Measurements from ENCODE around the gene TM4SF18.
"Not testable (repeated sequence)": the region's sequence is repeated elsewhere in the genome, so short reads cannot be mapped to it uniquely, and the experiment has no call there.

TM4SF18 gene, protein sequence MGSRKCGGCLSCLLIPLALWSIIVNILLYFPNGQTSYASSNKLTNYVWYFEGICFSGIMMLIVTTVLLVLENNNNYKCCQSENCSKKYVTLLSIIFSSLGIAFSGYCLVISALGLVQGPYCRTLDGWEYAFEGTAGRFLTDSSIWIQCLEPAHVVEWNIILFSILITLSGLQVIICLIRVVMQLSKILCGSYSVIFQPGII

DNA sequence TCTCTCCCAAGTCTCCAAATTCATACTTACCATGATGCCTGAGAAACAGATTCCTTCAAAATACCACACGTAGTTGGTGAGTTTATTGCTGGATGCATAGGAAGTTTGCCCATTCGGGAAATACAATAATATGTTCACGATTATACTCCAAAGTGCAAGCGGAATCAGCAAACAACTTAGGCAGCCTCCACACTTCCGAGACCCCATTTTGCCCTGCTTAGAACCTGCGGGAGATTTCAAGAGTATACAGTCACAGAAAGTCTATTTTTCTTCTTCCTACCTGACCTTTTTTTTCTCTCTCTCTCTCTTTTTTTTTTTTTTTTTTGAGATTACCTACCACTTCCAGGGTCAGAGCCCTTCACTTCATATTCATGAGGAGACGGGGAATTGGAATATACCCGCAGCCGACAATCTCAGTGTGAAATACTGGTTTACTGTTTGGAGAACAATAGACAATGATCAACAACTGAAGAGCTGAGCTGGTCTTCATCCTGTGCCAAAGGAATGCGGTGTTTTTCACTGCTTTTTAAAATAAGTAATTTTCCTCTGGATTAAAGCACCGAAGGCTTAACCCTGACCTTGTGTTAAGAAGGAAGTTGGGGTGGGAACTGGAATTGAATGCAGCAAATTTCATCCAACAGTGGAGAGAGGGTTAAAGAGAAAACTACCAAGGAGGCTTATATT, at the start of gene TM4SF18:
Gene TM4SF18 (minus strand): TSS at position 461 of the 684 bp plus-strand sequence. CDS start 254 bp downstream, at position 207.
- no peak for FAIRE-seq

DNA sequence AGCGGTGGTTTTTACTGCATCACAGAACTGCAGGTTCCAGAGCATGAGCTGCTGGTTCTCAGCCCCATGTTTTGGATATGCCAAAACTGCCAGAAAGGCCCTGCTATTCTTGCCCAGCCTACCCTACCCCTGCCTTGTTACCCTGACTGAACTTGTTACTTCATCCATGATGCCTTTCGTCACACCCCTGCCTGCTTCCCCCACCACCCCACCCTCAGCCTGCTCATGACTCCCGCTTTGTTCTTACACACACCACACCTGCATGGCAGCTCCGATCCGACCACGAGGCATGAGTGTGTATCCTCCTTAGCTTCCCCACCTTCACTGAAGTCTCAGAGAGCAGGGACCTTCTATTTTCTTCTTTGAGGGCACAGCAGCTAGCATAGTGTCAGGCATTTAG, 49.1 kb upstream of the TM4SF18 start:
- no peak for FAIRE-seq

DNA sequence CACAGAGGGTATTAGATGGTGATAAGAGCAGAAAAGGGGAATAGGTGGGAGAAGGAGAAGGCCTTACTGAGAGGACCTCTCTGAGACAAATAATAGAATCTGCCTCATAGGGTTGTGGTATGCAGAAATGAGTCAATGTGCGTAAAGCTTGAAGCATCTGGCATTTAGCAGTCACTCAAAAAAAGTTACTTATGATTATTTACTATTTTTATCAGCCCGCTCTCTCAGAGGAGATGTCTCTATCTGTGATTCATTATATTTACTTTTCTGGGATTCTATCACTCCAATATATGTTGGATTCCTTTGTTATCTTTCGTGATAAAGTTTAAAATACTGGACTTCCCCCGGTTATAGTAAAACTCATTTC, 48.6 kb upstream of the TM4SF18 start:
- no peak for FAIRE-seq

DNA sequence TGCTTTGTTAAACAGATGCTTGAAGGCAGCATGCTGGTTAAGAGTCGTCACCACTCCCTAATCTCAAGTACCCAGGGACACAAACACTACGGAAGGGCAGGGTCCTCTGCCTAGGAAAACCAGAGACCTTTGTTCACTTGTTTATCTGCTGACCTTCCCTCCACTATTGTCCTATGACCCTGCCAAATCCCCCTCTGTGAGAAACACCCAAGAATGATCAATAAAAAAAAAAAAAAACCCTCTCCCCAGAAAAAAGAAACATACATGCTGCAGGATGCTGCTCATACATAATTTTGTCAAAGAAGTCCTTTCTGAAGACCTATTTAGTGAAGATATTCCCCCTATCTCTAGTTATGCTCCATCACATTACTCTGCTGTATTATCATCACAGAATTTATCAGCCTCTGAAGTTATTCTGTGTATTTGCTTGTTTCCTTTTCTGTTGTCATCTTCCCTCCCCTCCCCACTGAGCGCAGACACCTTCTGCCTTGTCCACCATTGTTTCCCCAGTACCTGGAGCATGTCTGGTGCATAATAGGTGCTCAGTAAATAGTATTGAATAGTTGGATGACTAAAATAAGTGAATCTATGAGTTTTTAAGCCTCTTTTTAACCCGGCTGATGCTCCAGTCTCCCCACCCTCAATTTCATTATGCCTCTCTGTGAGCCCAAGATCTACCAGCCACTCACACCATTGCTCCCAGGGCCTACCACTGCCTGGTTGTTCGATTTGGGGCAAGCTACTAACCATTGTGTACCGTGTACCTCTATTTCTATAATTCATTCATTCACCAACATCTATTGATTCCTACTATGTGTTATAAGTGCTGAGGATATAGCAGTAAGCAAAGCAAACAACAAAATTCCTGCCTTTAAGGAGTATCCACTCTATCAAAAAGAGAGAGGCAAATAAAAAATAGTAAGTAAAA, 48.0 kb upstream of the TM4SF18 start:
- FAIRE-seq = no peak

DNA sequence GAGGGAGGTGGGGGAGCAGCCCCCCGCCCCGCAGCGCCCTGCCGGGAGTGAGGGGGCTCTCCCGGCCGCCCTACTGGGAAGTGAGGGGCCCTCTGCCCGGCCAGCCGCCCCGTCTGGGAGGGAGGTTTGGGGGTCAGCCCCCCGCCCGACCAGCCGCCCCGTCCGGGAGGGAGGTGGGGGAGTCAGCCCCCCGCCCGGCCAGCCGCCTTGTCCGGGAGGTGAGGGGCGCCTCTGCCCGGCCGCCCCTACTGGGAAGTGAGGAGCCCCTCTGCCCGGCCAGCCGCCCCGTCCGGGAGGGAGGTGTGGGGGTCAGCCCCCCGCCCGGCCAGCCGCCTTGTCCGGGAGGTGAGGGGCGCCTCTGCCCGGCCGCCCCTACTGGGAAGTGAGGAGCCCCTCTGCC, 46.8 kb upstream of the TM4SF18 start:
- not testable (repeated sequence) for FAIRE-seq

DNA sequence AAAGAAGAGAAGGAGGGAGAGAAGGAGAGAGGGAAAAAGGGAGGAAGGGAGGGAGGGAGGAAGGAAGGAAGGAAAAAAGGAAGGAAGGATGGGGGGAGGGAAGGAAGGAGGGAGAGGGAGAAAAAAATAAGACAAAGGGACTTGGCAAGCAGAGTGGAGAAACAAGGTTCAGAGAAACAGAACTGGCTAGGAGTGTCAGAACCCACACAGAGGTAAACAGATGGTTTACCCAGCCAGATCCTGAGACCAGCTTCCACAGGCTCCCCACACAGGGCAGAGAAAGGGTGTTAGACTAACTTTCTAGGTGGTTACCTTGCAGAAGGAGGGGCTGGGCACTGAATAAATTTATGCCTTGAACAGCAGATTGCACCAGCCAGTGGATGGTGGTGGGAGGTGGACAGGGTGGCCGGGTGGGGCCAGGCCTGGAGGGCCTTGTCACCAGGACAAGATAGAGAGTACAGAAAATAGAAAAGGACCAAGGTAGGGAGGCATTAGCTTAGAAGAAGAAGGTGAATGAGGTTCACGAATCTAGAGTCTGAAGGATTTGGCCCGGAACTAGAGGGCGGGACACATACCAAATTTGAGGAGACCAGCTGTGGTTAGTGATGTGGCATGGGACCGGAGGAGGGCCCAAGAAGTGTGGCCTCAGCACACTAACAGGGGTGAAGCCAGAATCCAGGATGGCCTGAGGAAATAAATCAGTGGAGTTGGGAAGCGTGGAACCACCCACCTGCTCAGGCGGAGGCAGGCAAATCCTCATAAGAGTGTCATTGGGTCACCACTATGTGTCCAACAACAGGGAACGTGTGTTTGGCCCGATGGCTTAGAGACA, 45.3 kb upstream of the TM4SF18 start:
- no peak for FAIRE-seq

DNA sequence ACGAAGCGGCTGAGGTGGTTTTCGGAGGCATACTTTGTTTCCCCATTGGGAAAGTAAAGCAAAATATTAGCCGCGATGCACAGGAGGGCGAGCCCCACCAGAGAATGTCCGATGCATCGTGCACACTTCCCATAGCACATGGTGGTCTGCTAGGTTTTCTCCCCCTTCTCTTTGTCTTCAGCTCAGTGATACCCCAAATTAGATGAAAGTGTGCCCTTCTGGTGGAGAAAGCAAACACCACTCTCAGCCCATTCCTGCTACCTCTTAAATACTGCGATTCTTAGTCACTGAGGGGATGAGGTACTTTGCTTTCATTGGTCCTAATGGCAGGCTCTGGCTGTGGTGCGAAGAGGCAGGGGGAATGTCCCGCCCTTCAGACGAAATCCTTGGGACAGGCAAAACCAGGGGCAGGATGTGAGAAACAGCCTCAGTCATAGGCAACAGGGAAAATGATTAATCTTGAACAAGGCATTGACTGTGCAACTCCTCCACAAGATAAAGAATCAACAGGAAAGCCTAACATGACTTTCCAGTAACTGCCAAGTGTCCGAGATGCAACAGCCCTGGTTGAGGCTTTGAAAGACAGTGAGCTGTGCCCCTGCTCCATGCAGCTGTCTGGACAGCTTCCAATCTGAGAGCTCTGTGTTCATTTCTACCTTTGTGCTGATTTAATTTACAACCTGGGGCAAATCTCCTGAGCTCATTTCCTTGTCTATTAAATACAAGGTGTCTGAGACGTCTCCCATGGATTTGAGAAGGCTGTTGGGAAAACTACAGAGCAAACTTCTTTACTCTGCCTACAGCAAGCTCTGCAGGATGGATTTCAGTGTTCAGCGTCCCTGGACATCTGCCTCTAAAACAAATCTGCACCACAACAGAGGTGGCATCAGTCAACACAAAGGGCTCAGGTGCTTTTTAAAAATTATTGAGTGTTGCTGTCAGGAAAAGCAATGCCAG, 44.2 kb upstream of the TM4SF18 start, which contains the start of gene TM4SF1:
Gene TM4SF1 (minus strand): TSS at position 242 of the 957 bp plus-strand sequence. CDS start 102 bp downstream, at position 140.
- no peak for FAIRE-seq

DNA sequence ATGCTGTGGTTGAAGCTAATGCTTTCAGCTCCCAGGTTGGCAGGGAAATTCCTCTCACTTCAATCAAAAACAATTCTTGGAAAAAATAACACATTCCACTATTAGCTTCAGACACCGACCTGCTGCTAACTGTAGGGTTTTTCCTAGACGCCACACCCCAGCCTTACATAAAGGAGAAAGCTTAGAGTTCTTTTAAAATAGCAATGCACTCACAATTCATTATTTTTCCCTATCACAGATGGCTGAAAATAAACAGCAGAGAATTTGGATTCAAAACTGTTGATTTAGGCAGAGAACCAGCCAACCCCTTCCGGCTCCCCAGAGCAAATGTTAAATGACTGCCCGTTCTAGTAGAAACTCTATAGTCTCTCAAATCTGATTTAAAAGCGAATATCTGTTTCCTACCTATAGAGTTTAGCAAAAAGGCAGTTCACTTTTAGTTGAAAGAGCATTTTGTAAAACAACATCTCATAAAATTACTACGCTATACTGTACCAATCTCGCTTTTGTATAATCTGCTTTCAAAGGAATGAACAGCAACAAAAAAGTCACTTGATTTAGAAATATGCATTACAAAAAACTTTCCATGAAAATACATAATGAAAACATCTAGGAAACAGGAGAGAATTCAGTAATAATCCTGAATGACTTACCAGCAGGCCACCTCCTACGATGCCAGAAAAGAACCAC, 43.4 kb upstream of the TM4SF18 start:
- FAIRE-seq = no peak

DNA sequence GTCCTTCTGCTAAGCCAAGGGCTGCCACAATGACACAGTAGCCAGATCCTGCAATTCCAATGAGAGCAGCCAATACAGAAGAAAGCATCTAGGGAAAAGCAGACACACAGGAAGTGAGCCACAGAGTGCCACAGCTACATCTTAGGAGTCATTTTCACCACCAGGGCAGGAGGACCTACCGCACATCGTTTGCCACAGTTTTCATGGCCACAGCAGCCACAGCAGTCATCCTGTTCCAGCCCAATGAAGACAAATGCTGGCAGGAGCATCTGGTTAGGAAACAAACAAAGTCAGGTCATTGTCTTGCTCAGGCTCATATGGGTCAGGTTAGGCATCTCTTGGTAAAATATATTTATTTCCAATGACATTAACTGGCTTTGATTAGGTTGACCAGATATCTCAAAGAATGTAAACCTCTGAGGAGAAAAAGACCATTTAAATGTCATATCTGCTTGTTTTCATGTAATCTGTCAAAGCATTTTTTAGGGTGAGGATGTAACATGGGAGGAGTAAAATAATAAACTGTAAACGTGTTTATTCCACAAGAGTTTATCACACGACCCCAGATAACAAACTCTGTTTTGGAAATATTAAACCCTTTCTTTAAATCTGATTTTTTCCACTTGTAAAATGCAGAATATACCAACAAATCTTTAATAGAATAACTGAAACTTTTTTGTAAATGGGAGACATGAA, 42.2 kb upstream of the TM4SF18 start:
- no peak for FAIRE-seq

DNA sequence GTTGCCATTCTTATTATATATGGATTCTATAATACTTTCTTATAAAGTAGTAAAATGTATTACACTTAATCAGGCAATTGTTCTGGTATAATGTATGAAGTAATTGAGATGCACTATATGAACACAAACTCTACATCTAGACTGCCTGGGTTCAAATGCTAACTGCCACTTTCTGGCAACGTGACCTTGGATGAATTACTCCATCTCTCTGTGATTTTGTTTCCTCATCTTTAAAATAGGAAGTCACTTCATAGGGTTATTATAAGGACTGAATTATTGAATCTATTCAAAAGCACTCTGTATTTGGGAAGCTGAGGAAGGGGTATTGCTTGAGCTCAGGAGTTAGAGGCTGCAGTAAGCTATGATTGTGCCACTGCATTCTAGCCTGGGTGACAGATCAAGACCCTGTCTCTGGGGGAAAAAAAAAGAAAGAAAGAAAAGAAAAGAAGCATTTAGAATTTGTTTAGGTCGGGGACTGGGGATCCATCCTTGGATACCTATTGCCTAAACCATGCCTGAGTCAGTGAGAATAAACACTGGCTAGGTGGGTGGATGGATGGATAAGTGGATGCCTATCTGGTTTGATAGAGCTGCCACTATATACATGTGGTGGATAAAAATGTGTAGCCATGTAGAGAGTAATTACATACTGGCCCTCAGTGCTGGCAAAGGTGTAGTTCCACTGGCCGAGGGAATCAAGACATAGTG, 41.5 kb upstream of the TM4SF18 start:
- no peak for FAIRE-seq

DNA sequence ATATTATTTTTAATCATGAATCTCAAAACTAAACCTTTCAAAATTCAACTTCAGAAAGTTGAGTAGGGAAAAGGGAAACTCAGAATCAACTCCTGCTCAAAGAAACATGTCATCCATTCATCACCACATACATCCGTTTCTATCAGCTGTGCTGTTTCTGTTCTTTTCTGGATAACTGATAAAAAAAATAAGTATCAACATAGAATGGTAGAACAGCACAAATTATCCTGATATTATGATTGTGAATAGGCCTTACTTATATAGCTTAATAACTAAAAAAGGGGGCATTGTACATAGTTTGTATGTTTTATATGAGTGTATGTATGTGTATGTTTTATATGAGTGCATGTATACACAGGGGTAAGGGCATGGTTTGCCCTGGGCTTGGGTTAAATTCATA, 41.0 kb upstream of the TM4SF18 start:
- no peak for FAIRE-seq

DNA sequence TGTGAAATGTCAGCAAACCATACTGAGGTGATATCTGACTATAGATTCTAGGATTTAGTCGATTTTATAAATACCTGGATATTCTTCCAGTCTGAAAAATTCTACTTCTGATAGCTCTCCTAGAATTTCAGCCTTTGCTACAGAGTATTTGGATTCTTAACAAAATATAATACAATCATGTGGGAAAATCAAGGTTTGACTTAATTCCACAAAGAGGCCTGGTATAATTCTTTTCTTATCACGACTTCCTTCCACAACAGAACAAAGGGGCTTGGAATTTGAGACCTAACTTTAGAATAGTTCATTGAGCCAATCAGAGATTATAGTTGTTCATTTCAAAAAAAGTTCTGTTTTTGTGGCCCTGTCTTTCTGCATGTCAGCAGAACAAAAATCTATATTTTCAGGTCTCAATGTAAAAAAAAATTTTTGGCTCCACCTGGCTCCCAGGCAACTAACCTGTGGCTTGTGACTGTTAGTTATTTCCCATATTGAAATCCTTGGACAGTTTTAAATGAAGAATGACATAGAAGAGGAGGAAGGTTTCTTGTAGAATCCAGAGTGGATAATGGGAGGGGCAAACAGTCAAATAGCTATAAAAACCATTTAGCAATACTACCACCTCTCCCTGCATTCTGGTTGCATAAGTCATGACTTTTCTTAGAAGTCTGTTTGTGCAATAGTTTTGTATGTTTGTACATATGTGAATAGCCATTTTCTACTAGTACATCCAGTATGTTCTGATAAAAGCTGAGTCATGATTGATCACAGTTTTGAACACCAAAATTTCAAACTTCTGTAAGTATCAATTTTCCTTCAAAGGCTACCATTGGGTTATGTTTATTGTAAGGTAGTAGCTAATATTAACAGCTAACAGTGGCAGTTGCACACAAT, 40.0 kb upstream of the TM4SF18 start:
- FAIRE-seq = no peak

DNA sequence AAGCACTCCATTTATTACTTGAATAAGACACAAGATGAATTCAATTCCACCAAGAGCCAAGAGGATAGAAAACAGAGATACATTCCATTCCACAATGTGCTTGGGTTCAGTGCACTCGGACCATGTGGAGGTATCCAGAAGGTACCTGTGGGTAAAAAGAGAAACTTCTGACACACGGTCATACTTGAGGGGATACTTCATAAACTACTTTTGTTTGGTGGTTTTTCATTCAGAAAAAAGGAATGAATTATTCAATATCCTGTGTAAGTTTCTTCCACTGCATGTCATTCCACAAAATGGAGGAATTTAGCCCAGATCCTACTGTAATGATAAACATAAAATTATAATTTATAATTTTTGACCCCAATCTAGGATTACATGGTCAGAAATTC, 38.3 kb upstream of the TM4SF18 start:
- FAIRE-seq = no peak

DNA sequence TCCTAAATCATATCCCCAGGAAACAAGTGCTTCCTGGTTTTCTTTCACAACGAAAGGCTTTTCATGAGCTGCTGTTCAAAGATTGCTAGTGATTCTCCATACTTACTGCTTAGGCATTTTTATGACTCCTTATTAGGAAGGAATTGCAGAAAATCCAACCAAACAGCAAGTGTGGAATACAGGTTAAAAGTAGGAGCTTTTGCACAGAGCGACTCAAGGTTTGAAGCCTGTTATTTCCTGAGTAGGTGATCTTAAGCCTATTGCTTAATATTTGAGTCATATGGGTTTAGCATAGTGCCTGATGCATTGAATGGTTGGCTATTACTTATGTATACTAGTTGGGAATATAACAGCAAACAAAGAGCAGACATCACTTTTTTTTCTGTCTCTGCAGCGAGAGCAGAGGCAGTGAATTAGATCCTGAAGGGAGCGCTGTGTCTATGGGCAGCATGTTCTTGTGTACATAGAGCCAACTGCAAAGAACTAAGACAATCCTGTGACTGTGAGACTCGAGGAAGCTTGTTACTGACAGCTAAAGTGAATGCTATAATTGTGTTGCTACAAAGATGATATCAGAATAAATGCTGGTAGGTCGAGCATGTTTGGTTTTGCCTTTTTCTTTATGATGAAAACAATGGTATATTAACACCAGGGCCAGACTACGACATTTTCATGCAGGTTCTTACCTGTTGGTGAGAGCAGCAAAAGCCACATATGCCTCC, 37.7 kb upstream of the TM4SF18 start:
- FAIRE-seq = no peak

DNA sequence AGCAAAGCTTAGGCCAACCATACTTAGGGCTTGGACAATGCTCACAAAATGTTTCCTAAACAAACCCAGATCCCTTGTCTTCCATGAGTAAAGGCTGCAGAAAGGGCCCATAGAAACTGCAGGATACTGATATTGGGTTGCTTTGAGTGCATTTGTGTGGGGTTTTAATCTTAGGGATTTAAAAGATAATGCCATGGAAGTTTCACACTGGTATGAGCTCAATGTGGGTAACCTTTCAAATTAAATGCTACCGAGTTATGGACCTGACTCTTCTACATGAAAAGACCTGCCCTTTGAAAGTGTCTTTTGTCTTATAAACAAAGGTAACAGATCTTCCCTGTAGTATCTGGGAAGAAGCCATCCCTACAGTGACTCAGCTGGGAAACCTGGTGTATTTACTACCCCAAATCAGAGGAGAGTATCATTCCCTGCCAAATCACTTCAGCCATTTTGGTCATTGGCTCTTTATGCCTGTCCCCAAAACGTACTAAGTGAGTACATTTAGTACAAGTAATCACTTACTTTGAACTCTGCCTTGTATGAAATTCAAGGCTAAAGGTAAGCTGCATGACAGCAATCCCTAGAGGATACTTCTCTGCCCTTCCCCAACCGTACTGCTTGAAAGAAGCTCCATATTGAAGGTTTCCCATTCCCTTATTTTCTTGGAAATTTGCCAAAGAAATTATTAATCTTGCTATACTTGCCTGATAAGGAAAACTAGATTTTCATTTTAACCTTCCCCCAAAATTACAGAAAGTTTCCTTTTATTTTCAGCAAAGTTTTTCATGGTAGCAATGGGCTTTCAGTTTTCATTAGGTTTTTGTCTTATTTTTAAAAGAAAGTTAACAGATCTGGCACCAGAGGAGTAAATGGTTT, 36.8 kb upstream of the TM4SF18 start:
- no peak for FAIRE-seq

DNA sequence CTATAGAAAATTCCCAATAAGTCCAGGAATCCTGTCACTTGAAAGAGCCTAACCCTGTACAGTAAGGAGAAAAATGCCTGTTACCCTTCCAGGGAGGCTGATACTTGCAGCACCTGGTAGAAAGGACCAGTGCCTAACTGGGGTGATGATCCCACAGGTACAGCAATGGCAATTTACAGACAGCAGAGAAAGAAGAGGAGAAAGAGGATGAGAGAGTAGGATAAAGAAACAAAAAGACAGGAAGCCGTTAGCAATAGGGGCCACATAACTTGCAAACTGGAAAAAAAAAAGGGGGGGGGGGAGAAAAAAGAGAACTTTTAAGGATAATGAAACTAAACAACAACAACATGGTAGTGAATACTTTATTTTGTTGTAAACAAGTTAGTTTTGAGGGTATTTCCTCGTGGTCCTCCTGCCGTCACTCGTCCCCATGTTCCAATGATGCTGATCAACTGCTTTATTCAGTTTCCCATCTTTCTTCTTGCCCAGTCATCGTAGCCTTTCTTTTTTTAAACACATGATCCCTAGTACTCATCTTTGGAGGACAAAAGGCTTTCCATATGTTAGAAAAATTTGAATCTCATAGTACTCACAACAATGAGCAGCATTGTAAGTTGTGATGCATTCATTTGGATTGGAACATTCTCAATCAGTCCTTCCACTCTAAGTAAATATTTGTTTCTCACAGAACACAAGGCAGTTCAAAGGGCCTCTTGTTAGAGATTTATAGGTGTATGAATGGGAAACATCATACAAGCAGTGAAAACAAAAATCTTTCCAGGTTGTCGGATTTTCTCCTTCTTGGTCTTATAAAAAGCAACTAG, 35.5 kb upstream of the TM4SF18 start:
- peak; percentile 53 for FAIRE-seq
